Iris pigment epithelial cell (primary cell): ENCODE measurements around the gene ABCC5.
"Not testable (repeated sequence)": the region's sequence is repeated elsewhere in the genome, so short reads cannot be mapped to it uniquely, and the experiment has no call there.

Source experiments
- DNase-seq: peaks from one replicate; pipeline ENCODE4 v3.0.0-alpha.2; 2011; ENCODE audit warnings: low read depth

The ABCC5 gene

DNA sequence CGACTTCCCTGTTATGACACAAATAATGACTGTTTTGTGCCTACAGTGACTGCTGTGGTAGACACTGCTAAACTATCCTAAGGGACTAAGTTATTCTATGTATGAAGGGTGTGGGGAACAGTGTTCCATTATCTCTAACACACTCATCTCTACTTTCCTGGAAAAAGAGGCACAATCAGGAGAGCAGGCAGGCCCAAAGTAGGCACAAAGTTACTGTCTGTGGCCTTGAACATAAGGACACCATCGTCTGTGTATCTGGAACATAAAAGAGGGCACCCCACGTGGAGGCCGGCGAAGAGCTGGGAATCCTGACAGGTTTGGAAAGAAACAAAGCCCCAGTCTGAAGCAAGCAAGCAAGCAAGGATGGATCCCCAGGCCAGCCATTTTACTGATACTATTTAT lies 1.5 kb downstream of the ABCC5 start:
- no peak for DNase-seq

DNA sequence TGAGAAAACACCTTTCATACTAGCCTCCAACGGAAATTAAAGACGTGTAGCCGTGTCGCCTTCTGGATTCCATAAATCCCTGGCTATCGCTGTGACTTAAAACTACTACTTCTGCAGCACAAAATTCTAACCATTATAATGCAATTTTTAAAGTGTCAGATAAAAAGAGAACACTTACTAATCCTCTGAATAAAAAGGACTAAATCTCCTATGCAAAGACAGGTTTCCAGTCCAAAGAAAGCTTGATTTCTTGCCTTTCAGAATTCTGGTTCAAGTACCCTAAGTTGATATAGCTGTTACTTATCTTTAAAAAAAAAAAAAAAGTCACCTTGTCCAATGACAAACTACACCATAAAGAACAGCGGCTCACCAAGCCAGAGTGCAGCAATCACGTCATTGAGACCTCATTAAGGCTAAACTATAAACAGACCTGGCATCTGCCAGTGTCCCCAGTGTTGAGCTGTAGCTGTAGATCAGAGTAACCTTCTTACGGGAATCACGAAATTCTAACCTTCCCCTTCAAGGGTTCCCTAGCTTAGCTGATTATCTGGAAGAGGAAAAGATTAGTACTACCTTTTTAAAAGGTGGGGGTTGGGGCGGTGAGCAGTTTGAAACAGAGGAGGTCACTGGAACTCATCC lies 2.2 kb downstream of the ABCC5 start:
- DNase-seq = no peak

DNA sequence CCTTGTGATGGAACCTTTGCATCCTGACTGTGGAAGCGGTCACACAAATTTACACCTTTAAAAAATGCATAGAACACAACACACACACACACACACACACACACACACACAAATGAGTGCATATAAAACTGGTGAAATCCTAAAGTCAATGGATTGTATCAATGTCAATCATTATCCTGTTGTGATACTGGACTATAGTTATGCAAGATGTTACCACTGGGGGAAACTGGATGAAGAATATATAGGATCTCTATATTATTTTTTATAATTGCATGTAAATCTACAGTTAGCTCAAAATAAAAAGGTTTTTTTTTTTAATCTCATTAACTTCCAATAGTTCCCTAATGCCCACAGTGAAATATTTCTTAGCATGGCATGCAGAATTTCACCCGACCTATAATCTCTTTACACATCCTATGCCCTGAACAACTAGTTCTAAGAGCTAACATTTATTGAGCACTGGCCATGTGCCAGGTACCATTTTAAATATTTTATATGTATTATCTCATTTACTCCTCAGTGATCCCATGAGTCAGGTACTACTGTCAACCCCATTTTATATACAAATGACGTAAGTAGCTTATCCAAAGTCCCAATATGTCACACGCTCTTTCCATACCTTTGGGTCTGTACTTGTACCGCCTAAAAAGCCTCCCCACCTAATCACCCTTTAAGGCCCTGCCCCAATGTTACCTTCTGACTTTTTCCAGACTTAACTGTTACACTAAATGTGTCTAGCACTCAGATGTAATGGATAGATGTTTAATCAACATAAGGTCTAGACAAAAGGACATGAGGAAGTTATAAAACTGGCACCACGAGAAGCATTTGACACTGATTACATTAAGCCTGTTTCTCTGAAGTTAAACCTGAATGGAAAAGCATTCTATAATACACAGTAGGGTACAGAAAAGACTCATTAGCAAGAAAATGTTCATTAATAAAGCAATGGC lies 5.5 kb downstream of the ABCC5 start:
- DNase-seq = no peak

DNA sequence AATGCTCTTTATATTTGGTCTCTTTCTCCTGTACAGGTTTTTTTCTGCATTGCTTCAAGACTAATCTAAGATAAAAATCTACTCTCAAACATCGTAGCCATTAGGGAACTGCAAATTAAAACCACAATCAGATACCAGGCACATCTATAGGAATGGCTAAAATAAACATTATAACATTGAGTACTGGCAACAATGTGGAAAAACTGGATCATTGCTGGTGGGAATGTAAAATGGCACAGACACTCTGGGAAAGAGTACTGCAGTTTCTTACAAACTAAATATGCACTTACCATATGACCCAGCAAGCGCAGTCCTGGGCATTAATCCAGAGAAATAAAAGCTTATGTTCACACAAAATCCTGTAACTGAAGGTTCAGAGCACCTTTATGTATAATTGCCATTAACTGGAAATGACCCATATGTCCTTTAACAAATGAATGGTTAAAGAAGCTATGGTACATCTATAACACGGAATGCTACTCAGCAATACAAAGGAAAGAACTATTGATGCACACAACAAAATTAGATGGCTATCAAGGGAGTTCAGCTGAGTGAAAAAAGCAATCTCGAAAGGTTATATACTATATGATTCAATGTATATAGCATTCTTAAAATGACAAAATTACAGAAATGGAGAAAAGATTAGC lies 6.3 kb downstream of the ABCC5 start:
- no peak for DNase-seq

DNA sequence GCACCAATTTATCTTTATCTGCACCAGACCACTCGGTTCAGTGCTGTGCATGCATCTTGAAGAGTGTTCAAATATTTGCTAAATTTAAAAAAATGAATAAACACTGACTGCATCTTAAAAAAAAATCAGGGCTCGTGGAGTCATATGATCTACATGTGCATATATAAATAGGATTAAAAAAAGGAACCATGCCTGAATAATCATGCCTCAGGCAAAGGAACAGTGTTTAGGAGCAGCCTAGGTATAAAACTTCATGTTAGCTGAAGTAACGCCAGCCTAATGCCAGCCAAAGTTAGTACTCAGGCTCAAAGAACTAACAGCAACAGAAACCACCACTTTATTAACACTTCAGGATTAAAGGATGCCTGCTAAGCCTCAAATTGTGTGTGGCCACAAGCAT lies 9.5 kb downstream of the ABCC5 start:
- no peak for DNase-seq

DNA sequence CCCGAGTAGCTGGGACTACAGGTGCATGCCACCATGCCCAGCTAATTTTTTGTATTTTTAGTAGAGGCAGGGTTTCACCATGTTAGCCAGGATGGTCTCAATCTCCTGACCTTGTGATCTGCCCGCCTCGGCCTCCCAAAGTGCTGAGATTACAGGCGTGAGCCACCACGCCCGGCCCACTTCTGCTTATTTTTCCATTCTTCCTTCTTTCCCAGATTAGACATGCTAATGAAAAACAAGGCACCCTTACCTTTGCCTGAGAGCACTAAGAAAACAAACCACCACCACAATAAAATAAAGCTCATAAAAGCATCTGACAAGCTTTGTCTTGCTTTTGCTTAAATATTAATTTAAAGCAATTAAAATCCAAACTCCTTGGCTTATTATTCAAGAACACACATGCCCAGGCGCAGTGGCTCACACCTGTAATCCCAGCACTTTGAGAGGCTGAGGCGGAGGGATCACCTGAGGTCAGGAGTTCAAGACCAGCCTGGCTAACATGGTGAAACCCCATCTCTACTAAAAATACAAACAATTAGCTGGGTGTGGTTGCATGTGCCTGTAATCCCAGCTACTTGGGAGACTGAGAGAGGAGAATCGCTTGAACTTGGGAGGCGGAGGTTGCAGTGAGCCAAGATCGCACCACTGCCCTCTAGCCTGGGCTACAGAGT lies 10.4 kb downstream of the ABCC5 start:
- not testable (repeated sequence) for DNase-seq

DNA sequence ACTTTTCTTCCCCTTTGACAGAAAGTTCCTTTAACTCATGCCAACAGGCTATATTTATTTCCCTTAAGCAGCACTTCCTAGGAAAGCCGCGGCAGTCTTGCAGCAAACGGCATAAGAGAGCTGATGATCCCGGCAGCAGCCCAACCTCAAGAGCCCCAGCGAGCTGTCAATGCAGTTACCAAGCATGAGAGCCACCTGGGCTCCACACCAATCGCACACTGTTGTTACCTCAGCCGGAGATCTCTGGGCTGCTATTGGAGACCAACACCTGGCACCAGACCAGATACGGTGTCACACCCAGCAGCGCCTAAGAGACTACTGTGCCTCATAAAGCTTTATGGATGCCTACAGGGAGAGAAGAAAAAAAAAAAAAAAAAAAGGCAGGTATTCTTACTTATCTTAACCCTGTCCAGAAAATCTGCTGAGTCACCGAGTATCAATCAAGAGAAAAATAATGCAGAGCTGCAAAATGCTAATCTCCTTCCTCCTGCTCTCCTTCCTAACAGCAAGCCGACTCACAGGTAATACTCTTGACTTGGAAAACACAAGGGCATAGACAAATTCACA lies 11.7 kb downstream of the ABCC5 start:
- peak; percentile 37 for DNase-seq

DNA sequence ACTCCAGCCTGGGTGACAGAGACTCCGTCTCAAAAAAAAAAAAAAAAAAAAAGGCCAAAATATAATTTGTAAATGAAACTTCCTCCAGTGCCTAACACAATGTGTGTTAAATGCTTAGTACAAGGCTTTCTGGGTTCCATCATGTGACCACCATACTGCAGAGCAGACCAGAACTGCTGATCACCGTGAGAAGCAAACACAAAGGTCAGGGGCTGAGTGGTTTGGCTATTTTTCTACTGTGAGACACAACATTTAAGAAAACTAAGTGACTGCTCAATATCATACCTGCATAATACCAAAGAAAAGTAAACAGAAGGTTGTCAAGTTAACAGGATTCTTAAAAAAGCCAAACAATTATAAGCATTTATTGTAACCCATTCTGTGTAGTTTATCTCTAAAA lies 13.2 kb downstream of the ABCC5 start:
- no peak for DNase-seq

DNA sequence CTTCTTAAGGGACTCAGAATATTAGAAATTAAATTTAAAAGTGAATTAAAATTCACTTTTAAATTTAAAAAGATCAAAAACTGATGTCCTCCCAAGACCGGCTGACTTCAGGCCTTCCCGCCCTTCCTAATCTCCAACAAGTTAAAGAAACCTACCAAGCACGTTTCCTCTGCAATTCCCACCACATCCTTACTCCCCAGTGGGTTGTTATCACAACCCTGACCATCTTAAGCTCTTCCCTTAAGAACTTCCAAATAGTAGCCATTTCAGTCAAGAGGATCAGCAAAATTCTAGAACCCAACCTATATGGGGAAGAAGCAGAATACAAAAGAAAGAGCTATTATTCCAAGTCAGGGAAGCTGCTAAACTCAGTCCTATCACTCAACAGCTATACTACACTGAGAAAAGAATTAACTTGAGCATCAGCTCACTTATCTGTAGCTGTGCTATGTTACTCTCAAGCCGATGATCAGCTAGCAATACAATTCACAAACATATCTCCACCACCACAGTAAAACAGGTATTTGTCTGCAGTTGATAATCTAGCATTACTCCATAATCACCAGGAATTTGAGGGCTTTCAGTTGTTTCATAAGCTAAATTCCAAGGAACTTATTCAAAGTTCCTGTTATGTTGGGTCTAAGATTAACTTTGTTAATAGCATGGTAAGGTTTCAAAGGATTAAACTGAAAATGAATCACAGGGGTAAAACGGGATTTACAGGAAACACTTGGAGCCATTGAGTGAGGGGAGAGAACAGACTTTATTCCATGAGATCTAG lies 14.3 kb downstream of the ABCC5 start:
- peak; percentile 82 for DNase-seq

DNA sequence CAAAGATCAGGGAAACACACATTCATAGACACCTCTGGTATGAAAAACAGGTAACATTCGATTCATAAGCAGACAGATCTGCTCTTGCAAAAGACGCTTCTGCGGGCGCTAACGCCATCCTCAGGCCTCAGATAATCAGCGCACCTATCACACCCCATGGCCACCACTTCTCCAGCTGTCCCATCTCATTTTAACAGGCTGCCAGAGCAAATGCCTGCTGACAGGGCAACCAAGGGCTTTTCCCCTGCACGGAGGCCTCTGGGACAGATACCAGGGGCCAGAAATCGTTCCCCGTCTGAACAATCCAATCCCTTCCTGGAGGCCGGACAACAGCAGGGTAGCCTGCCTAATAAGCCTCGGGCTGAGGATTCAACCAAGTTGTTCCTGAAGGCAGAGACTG lies 15.2 kb downstream of the ABCC5 start:
- DNase-seq = no peak

DNA sequence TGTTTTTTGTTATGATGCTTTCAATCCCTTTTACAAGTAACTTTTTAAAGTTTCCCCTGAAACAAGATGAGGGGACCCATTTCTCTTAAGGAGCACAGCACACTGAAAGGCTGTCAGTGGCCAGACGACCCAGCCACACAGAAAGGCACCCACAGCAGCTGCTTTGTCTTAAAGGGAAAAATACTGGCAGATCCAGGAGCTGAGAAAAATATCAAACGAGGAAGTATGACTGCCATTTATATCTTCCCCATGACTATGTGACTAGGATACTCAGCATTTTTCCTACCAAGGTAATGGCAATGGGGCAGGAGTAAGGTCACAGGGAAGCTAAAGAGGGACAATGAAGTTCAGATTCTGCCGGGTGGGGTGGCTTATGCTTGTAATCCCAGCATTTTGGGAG lies 15.9 kb downstream of the ABCC5 start:
- DNase-seq = no peak

DNA sequence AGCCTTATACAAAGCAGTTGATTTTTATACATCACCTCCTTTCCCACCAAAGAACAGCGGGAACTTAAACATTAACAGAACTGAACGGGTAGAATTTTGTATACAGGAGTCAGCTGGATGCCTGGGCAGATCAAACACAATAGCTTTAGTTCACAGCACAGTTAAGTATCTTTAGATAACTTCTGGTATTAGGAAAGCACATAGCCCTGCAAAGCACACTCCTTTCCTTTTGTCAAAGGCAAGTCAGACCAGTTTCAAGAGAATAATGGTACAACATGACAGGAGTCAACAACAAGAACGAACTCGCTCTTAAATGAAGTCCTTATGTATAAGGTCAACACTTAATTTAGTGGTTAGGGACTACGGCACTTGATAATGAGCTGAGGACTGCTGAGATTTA lies 26.3 kb downstream of the ABCC5 start:
- DNase-seq = no peak

DNA sequence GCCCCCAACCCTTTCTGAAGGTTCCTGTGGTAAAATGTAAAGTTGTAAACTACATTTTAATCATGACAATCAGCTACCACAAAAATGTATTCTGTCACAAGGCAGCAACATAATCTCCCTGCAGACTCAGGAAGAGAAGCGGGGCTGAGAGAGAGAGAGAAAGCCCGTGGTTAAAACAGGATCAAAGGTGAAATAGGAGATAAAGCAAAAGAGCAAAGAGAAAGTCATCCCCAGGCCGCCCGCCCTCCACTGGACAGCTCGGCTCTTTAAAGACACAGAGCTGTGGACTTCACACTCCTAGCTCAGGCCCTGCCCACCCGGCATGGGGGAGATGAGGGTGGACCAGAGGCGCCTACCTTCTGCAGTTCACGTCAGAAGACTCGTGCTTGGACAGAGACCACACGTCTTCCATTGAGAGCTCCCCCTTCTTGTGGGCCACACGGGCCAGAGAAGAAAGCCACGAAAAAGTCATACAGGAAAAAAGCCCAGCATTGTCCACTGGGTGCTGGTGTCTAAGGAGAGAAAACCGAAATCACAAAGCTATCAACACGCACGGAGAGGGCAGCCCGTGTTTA lies 29.4 kb downstream of the ABCC5 start:
- DNase-seq = peak; percentile 93

DNA sequence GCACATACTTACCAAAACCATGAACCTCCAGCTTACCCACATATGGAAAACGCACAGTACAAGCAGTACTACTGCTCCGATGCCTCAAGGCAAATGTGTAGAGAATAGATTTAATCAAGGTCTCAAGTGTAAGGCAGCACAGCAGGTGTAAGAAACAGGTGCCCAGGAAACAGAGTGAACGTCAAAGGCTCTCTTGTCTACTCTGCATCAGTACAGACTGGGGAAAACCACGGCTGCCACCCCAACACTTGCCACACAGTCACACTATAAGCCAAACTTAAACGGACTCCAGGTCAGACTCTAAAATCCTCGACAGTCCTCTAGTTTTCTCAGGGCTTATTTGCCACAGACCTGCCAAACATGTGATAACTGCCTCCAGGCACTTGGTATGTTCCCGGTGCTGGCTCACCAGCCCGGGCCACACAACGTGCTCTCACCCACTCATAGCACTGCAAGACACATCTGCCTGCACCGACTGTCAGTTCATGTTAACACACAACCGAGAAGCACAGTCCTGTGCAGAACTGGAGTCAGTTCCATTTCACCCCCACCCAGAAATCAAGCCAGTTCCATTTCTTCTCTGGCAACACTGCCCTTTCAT lies 30.6 kb downstream of the ABCC5 start:
- no peak for DNase-seq

DNA sequence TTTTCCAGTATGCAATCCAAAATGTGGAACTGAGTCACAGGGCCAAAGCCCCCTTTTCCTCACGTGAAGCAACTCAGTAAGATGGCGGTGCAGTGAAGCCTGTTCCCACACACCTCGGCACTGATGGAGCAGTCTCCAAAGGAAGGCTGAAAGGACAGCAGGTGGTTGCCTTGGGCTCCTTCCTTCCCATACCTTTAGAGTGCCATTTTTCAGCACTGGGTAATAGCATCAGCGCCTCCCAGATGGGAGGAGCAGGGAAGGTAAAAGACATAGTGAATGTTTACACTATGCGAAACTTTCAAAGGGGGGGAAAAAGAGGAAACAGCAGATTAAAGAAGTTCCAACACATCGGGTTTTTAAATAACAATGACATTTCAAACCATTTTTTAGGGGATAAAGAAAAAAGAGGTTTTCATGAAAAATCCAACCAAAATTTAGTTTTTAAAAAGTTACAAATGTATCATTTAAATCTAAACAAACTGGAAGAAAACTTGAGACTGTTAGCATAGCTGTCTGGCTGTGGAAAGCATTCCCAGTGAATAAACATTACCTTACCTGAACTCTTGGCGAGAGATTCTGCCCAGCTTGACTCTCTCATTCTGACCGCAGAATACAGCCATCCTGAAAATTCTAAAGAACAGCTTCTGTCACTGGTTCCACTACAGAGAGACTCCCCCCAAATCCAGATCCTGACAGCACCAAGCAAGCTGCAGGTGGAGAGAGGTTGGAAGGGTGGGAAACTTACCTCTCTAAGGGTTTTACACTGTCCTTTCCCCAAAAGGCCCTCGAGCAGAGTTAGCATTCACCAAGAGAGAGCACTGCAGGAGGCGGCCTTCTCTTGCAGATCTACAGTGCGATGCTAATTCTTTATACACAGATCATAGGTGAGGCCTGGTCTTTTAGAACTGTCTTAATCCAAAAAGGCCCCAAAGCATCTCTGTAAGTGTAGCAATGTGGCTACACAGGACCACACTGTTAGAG lies 32.6 kb downstream of the ABCC5 start:
- DNase-seq = no peak

DNA sequence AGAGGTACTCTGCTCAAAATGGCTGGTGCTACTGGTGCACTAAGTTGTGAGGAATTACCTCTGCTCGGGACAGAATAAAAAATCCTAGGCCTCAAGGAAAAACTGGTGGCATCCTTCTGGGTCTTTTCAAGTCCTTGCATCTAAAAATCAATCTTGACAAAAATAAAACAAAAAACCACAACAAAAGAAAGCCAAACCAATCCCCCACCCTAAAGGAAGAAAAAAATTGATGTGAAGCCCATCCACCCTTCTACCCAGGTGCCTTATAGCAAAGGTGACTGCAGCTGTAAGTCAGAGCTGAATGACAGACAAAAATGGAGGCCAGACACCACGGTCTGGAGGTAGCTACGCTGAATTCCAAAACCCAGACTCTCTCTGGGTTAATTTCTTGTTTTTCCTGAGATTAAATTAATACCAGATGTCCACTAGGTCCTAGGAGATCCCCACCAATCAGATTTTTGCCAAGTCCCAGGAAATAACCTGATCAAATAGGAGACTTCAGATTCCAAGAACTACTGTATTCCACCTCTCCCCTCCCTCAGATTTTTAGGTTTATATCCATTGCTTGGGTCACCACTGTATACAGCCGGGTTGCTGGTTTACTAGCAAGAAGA lies 33.5 kb downstream of the ABCC5 start:
- no peak for DNase-seq

DNA sequence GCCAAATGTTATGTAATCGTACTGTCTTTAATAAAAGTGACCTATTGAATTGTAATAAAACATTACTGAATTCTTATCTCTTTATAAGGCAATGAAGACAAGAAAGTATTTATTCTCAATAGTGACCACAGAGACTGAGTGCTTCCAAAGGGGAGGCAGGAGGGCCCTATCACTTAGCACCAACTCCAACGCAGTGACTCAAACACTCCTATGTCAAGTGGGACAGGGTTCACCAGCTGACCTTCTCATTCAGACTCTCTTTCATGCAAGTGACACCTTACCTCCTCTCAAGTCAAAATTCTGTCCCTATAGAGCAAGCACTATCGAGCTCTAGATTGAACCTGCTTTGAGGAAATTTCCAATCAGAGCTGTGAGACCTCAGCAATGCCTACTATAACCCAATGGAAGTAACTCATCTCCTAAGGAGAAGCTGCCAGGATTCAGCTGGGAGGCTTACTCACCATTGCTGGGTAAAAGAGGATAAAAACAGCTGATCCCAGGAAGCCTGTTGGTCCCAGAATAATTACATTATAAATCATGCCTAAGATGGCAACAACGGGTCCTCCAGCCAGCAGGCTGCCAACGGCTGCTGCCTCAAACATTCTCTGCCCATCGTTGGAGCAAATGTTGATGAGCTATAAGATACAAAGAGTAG lies 35.6 kb downstream of the ABCC5 start:
- no peak for DNase-seq

DNA sequence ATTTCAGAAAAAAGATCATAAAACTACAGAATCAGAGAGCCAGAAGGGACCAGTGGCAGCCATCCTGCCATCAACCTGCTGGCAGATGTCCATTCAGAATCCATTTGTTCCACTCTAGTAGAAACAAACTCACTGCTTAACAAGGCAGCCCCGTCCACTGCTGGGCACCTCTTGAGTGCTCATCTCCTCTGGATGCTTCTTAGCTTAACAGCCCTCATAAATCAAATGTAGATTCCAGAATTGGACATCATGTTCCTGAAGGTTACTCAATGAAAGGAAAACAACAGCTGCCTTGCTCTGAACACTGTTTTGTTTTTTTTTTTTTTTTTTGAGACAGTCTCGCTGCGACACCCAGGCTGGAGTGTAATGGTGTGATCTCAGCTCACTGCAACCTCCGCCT lies 37.3 kb downstream of the ABCC5 start:
- DNase-seq = peak; percentile 80
